ENCODE measurements around the gene EVC2.

Gene EVC2

GRCh38 chr4:5639556-5639955 is 68.8 kb downstream of the EVC2 start:
- TF ChIP-seq CTCF (IDR thresholded peaks at IDR 0.05; ENCODE audit: borderline replicate concordance, insufficient read depth, low read depth, low read length): no peak
- H3K4me3 ChIP-seq (ENCODE audit: low read depth, low read length): no peak overlapping the region

- TF ChIP-seq CTCF (IDR thresholded peaks at IDR 0.05; ENCODE audit: borderline replicate concordance, insufficient read depth, low read depth, low read length): no peak
- H3K4me3 ChIP-seq (ENCODE audit: low read depth, low read length): no peak overlapping the region
Measured at GRCh38 chr4:5638976-5639375, 69.4 kb downstream of the EVC2 start.

- H3K4me3 ChIP-seq (ENCODE audit: low read depth, low read length): no peak overlapping the region
- no peak for TF ChIP-seq CTCF (IDR thresholded peaks at IDR 0.05; ENCODE audit: borderline replicate concordance, insufficient read depth, low read depth, low read length)
Measured at GRCh38 chr4:5638316-5638715, 70.0 kb downstream of the EVC2 start.

- TF ChIP-seq CTCF (IDR thresholded peaks at IDR 0.05; ENCODE audit: borderline replicate concordance, insufficient read depth, low read depth, low read length): no peak
- no peak overlapping the region for H3K4me3 ChIP-seq (ENCODE audit: low read depth, low read length)
Measured at GRCh38 chr4:5636766-5637670, 71.3 kb downstream of the EVC2 start.

- TF ChIP-seq CTCF (IDR thresholded peaks at IDR 0.05; ENCODE audit: borderline replicate concordance, insufficient read depth, low read depth, low read length): no peak
- H3K4me3 ChIP-seq (ENCODE audit: low read depth, low read length): no peak overlapping the region
Measured at GRCh38 chr4:5635826-5636195, 72.5 kb downstream of the EVC2 start.

GRCh38 chr4:5632571-5632970 is 75.8 kb downstream of the EVC2 start:
- TF ChIP-seq CTCF (IDR thresholded peaks at IDR 0.05; ENCODE audit: borderline replicate concordance, insufficient read depth, low read depth, low read length): no peak
- no peak overlapping the region for H3K4me3 ChIP-seq (ENCODE audit: low read depth, low read length)

GRCh38 chr4:5632066-5632440 is 76.3 kb downstream of the EVC2 start:
- TF ChIP-seq CTCF (IDR thresholded peaks at IDR 0.05; ENCODE audit: borderline replicate concordance, insufficient read depth, low read depth, low read length): no peak

More at GRCh38 chr4:5632066-5632440, 76.3 kb downstream of the EVC2 start:
- no peak overlapping the region for H3K4me3 ChIP-seq (ENCODE audit: low read depth, low read length)
